Osteoblast (primary cell): Measurements from ENCODE around the gene TJAP1. TPM values are rescaled to one million over a fixed set of nuclear protein-coding genes. Genes with fewer than 3 reads are reported as not detected.
A peak's percentile ranks its signal among the peaks of the same experiment; 100 is the strongest.

Source experiments
- DNase-seq: peaks from one replicate; pipeline ENCODE4 v3.0.0; 2011; ENCODE audit warnings: low spot score, mixed read lengths; ENCODE audit not compliant: insufficient read length; ENCODE audit errors: missing footprints
- H2AFZ ChIP-seq: 2 replicates; pipeline ENCODE4 v1.6.0; 2011; ENCODE audit warnings: mild to moderate bottlenecking, low read length
- H3K27ac ChIP-seq: 2 replicates; pipeline ENCODE4 v1.5.1; 2011; ENCODE audit warnings: mild to moderate bottlenecking, low read depth, low read length, moderate library complexity
- H3K27me3 ChIP-seq: 2 replicates; pipeline ENCODE4 v1.6.0; 2012; ENCODE audit warnings: mild to moderate bottlenecking, control low read depth, inconsistent platforms, low read length, moderate library complexity; ENCODE audit not compliant: insufficient read depth
- H3K36me3 ChIP-seq: 2 replicates; pipeline ENCODE4 v1.5.1; 2011; ENCODE audit warnings: mild to moderate bottlenecking, low read length, control low read depth, moderate library complexity; ENCODE audit not compliant: insufficient read depth
- H3K4me1 ChIP-seq: 2 replicates; pipeline ENCODE4 v1.5.1; 2011; ENCODE audit warnings: mild to moderate bottlenecking, low read length, control low read depth, moderate library complexity; ENCODE audit not compliant: insufficient read depth
- H3K4me2 ChIP-seq: 2 replicates; pipeline ENCODE4 v1.6.0; 2011; ENCODE audit warnings: mild to moderate bottlenecking, low read length; ENCODE audit not compliant: insufficient read depth
- H3K4me3 ChIP-seq: fragments of 200-600 bp; sonication (generic); 3 replicates; pipeline ENCODE4 v1.5.1; 2012; ENCODE audit warnings: mild to moderate bottlenecking, low read length, inconsistent platforms; ENCODE audit not compliant: insufficient read depth
- H3K79me2 ChIP-seq: 2 replicates; pipeline ENCODE4 v1.6.0; 2012; ENCODE audit warnings: mild to moderate bottlenecking, low read length, control low read depth, inconsistent platforms; ENCODE audit not compliant: insufficient read depth
- H3K9me3 ChIP-seq: 2 replicates; pipeline ENCODE4 v1.5.1; 2011; ENCODE audit warnings: low read depth, low read length, control low read depth
- H4K20me1 ChIP-seq: 2 replicates; pipeline ENCODE4 v1.6.0; 2012; ENCODE audit warnings: mild to moderate bottlenecking, low read length, control low read depth; ENCODE audit not compliant: insufficient read depth
- CTCF ChIP-seq: IDR thresholded peaks from 2 replicates; pipeline ENCODE4 v1.5.1; 2011; ENCODE audit warnings: mild to moderate bottlenecking, low read depth, low read length, moderate library complexity; ENCODE audit errors: extremely low read depth
- total RNA-seq: library from RNA; depleted of rRNA; stranded (reverse); fragments of >200 nt; gene quantifications from 2 replicates; pipeline ENCODE4 v1.2.3, GENCODE V29; 2012

The TJAP1 gene
- total RNA-seq, 1 donor: 14.5 TPM

- H3K4me3 ChIP-seq: no peak overlapping the region
- peaks cover 4% of the 10 kb centered on the region for H3K4me1 ChIP-seq
- peaks cover 25% of the 10 kb centered on the region for H3K27me3 ChIP-seq
- no peak overlapping the region for H3K4me2 ChIP-seq
- no peaks in the 10 kb centered on the region for H3K79me2 ChIP-seq
- no peak for TF ChIP-seq CTCF
- DNase-seq: no peak
- no peaks in the 10 kb centered on the region for H4K20me1 ChIP-seq
- no peak overlapping the region for H2AFZ ChIP-seq
- no peaks in the 10 kb centered on the region for H3K9me3 ChIP-seq
- no peaks in the 10 kb centered on the region for H3K36me3 ChIP-seq
- H3K27ac ChIP-seq: no peak overlapping the region
Measured at GRCh38 chr6:43459535-43459934, 17.8 kb upstream of the TJAP1 start.

GRCh38 chr6:43460032-43460431, 17.3 kb upstream of the TJAP1 start:
- Histone ChIP-seq H3K4me2 (no peak overlapping the region), H3K27ac (no peak overlapping the region), H3K4me3 (no peak overlapping the region), H2AFZ (no peak overlapping the region), H3K27me3 (peaks cover 25% of the 10 kb centered on the region), H3K79me2 (no peaks in the 10 kb centered on the region), H3K36me3 (no peaks in the 10 kb centered on the region), H3K4me1 (no peaks in the 10 kb centered on the region), H4K20me1 (no peaks in the 10 kb centered on the region), H3K9me3 (no peaks in the 10 kb centered on the region)
- TF ChIP-seq CTCF: no peak
- peak; percentile 53 for DNase-seq

- H3K4me1 ChIP-seq: no peaks in the 10 kb centered on the region
- H3K4me3 ChIP-seq: no peak overlapping the region
- TF ChIP-seq CTCF: no peak
- DNase-seq: no peak
- H3K4me2 ChIP-seq: no peak overlapping the region
- no peaks in the 10 kb centered on the region for H3K36me3 ChIP-seq
- H3K9me3 ChIP-seq: no peaks in the 10 kb centered on the region
- H4K20me1 ChIP-seq: no peaks in the 10 kb centered on the region
- no peak overlapping the region for H3K27ac ChIP-seq
- H2AFZ ChIP-seq: no peak overlapping the region
- peaks cover 11% of the 10 kb centered on the region for H3K27me3 ChIP-seq
- H3K79me2 ChIP-seq: no peaks in the 10 kb centered on the region
Measured at GRCh38 chr6:43461936-43462335, 15.4 kb upstream of the TJAP1 start.

- Histone ChIP-seq H3K4me2 (no peak overlapping the region), H2AFZ (no peak overlapping the region), H3K27me3 (peaks cover 11% of the 10 kb centered on the region), H4K20me1 (no peaks in the 10 kb centered on the region), H3K4me3 (no peak overlapping the region), H3K36me3 (no peaks in the 10 kb centered on the region), H3K4me1 (no peaks in the 10 kb centered on the region), H3K79me2 (no peaks in the 10 kb centered on the region), H3K27ac (no peak overlapping the region), H3K9me3 (no peaks in the 10 kb centered on the region)
- no peak for TF ChIP-seq CTCF
- DNase-seq: no peak
Measured at GRCh38 chr6:43464337-43464736, 13.0 kb upstream of the TJAP1 start.
